Colonic mucosa (tissue), 4 donors: ENCODE data around the gene ZNF507. TPM values are rescaled to one million over a fixed set of nuclear protein-coding genes. Genes with fewer than 3 reads are reported as not detected.

ENCODE experiments used
- DNase-seq: peaks from one replicate; pipeline ENCODE4 v3.0.0-alpha.2; 2020
- H3K27ac ChIP-seq: fragments of 200-600 bp; one replicate; pipeline ENCODE4 v1.8.0; 2021
- H3K27me3 ChIP-seq: fragments of 200-600 bp; one replicate; pipeline ENCODE4 v1.8.0; 2021
- H3K36me3 ChIP-seq: fragments of 200-600 bp; one replicate; pipeline ENCODE4 v1.8.0; 2021
- H3K4me1 ChIP-seq: fragments of 200-600 bp; one replicate; pipeline ENCODE4 v1.8.0; 2021; ENCODE audit warnings: mild to moderate bottlenecking
- H3K4me3 ChIP-seq: fragments of 200-600 bp; one replicate; pipeline ENCODE4 v1.8.0; 2021
- H3K9ac ChIP-seq, 2 donors: one replicate each; pipeline ENCODE4 v1.7.0; 2013; ENCODE audit warnings: control low read depth in 2 of 2, low read depth in 2 of 2, low read length in 2 of 2
- H3K9me3 ChIP-seq: fragments of 200-600 bp; one replicate; pipeline ENCODE4 v1.8.0; 2021
- intact Hi-C: fragments of 100-400 bp; cut with DNase I; formaldehyde crosslinking; loops from one replicate; pipeline ENCODE4 v1.14.1; 2022
- total RNA-seq, 2 donors: library from RNA; stranded (reverse); fragmentation: NEBNext Ultra II Directional in 1 of 2; extraction: Animal tissue kit (Norgen Biotek cat#: 25700) in 1 of 2; gene quantifications; one replicate each; pipeline ENCODE4 v1.2.1, GENCODE V29; 2021
- TF ChIP-seq, protein P1 (sequence below): fragments of 200-600 bp; IDR thresholded peaks from one replicate; pipeline ENCODE4 v1.8.0; 2022; ENCODE audit warnings: antibody characterized with exemption, mild to moderate bottlenecking
- donor health status: healthy.
- donor health status: DM: no; HTN: no; CAD: no.
- donor health status: DM: no; HTN: no; CAD: no.

The ZNF507 gene
- total RNA-seq, 2 donors from 2014 or later = 15.3 to 16.6 TPM

DNA sequence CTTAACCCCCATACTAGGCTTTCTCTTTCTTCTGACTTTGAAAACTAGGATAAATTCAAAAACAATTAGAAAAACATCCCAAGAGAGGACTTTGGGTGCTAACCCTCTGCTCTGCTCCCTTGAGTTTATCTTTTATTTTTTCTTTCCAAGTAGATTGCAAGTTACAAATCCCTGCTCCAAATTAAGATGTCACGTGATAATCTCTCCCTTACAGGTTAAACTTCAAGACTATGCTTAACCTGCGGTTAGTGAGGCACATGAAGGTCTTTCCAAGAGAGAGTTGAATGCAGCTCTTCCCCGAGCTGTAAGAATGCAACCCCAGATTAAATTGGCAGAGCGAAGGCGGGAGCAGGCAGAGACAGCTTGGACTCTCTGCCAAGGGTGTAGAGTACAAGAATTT is 12.2 kb upstream of the ZNF507 start:
- H3K36me3 ChIP-seq = no peaks in the 10 kb centered on the region
- DNase-seq = no peak
- no peaks in the 10 kb centered on the region for H3K27me3 ChIP-seq
- no peak overlapping the region for H3K9ac ChIP-seq
- H3K27ac ChIP-seq = no peak overlapping the region
- intact Hi-C loops = no loop called here
- no peaks in the 10 kb centered on the region for H3K4me1 ChIP-seq
- H3K9me3 ChIP-seq = no peaks in the 10 kb centered on the region
- H3K4me3 ChIP-seq = no peak overlapping the region
- TF ChIP-seq, protein P1, sequence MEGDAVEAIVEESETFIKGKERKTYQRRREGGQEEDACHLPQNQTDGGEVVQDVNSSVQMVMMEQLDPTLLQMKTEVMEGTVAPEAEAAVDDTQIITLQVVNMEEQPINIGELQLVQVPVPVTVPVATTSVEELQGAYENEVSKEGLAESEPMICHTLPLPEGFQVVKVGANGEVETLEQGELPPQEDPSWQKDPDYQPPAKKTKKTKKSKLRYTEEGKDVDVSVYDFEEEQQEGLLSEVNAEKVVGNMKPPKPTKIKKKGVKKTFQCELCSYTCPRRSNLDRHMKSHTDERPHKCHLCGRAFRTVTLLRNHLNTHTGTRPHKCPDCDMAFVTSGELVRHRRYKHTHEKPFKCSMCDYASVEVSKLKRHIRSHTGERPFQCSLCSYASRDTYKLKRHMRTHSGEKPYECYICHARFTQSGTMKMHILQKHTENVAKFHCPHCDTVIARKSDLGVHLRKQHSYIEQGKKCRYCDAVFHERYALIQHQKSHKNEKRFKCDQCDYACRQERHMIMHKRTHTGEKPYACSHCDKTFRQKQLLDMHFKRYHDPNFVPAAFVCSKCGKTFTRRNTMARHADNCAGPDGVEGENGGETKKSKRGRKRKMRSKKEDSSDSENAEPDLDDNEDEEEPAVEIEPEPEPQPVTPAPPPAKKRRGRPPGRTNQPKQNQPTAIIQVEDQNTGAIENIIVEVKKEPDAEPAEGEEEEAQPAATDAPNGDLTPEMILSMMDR = no peak

DNA sequence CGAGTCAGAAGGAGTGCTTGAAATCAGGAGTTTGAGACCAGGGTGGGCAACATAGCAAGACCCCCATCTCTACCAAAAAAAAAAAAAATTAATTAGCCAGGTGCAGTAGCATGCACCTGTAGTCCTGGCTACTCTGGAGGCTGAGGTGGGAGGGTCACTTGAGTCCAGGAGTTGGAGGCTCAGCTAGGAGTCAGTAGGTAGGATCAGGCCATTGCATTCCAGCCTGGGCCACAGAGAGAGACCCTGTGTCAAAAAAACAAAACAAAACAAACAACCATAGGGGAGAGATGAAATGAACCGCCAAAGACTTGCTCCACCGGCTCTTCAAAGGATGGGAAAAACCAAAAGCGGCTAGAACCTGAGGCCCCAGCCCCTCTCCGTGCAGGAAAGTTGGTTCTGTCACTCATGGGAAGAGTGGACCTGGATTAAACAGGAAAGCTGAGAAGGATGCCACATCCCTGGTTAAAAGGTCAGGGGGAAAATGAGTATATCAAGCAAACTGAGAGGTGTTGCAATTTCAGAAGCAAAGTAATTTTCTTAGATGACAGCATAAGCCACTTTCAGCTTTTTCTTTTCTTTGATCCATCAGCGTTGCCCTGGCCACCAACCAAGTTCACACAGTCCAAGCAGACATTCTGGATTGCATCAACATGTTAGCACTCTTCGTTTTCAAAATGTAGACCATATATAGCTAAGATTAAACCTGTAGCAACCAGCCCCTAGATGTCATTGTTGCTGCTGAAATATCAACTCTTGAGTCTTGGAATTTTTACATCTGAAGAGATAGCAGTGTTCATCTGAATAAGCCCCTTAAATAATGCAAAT is 8.9 kb upstream of the ZNF507 start:
- H3K36me3 ChIP-seq = no peaks in the 10 kb centered on the region
- no peaks in the 10 kb centered on the region for H3K27me3 ChIP-seq
- H3K9ac ChIP-seq = no peak overlapping the region
- intact Hi-C loops = no loop called here
- H3K4me1 ChIP-seq = no peaks in the 10 kb centered on the region
- H3K27ac ChIP-seq = no peak overlapping the region
- DNase-seq = no peak
- no peak overlapping the region for H3K4me3 ChIP-seq
- TF ChIP-seq, protein P1 = no peak
- H3K9me3 ChIP-seq = no peaks in the 10 kb centered on the region

DNA sequence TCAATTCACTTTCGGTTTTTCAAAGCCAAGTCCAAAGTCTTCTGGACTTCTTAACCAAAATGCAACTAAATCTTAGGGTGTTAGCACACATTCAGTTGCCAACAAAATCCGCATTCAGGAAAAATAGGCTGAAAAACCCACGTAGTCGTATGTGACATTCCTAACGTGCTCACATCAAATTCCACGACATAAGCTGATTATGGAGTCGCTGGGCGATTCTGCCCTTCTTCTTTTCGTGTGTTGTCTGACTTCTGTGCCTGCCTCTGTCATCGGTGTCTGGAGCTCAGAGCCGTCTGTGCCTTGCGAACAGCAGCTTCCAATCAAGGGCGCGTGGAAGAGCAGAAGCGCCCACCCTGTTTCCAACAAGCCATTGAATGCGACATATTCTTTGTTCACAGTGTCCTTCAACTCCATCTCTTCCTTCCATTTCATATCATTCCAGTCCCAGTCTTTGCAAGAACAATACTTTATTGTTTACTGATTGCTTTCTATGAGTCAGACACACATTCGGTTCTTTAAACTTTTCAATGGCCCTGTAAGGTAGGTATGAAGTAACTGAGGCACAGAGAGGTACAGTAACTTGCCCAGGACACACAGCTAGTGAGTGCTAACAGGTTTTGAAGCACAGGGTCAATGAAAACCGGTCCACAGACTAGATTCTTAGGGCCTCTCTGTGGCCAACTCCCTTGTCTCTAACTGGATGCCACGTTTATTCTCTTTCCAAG is 8.2 kb upstream of the ZNF507 start:
- DNase-seq = no peak
- Histone ChIP-seq H3K27ac (no peak overlapping the region), H3K4me3 (no peak overlapping the region), H3K27me3 (no peaks in the 10 kb centered on the region), H3K9ac (no peak overlapping the region), H3K36me3 (no peaks in the 10 kb centered on the region), H3K9me3 (no peaks in the 10 kb centered on the region), H3K4me1 (no peaks in the 10 kb centered on the region)
- TF ChIP-seq, protein P1 = no peak
- intact Hi-C loops = no loop called here

DNA sequence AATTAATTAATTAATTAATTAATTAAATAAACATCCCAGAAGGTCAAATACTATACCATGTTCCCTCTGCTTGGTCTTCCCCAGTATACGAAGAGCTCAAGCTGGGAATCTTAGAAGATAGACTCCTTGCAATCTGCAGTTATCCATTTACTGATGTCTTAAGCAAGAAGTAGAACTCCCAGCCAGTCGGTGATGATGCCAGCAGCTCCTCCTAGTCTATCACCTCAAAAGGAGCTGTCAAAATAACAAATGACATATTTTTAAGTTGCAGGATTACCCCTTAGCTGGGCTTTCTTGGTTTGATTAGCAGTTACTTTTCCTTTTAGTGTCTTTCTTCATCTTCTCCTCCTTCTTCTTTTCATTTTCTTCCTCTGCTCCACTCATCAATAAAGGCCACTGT is 6.0 kb upstream of the ZNF507 start:
- Histone ChIP-seq H3K9ac (no peak overlapping the region), H3K27me3 (no peaks in the 10 kb centered on the region), H3K4me3 (no peak overlapping the region), H3K36me3 (no peaks in the 10 kb centered on the region), H3K4me1 (no peaks in the 10 kb centered on the region), H3K9me3 (no peaks in the 10 kb centered on the region), H3K27ac (no peak overlapping the region)
- intact Hi-C loops = no loop called here
- no peak for DNase-seq
- TF ChIP-seq, protein P1 = no peak

DNA sequence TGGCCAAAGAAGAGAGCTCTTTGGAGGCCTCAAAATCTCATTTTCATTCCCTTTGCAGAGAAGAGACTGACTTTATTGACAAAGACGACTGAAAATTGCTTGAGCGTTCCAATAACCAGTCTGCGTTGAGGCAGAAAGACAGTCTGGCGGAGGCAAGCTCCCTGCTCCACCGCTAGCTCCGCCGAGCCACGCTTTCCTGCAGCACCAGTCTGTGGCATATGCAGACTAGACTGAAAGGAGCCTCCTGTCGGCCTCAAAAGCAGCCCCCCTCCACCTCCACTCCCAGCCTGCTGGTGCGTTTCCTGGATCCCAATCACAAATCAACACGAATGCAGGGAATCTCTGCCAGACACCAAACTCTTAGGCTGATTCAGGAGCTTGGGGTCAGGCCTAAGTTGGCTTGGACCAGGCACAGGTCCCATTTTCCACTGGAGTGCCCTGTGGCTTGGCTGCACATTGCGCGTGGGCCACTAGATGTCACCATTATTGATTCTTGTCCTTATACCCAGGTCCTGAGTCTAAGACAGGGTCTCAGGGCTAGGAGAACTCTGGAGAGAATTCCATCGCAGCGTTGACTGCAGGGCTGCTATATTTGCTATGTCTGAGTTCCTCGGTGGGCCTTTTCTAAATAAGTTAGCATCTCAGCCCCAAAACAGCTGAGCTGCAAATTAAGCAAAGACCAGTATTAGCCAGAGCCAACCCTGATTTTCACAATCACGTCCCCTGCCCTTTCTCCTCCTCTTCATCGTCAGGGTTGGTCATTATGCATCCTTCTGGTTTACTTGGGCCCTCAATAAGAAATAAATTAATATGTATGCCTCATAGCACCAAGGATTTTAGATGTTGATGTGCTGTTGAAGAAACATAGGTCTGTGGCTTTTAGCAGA is 5.2 kb upstream of the ZNF507 start:
- H3K4me3 ChIP-seq = no peak overlapping the region
- intact Hi-C loops = loop anchor here (5.0 to 10.0 kb wide), 3 partner anchors 65 to 232 kb away; partner anchors contain the start of gene DPY19L3

More for the DNA sequence above, 5.2 kb upstream of the ZNF507 start:
- Histone ChIP-seq H3K9ac (no peak overlapping the region), H3K9me3 (no peaks in the 10 kb centered on the region), H3K27ac (no peak overlapping the region), H3K27me3 (no peaks in the 10 kb centered on the region), H3K4me1 (no peaks in the 10 kb centered on the region), H3K36me3 (no peaks in the 10 kb centered on the region)
- TF ChIP-seq, protein P1 = peak; percentile 73
- DNase-seq = peak; percentile 66
